IMR-90 (cell line): ENCODE results near the gene ZNF503. TPM values are rescaled to one million over a fixed set of nuclear protein-coding genes. Genes with fewer than 3 reads are reported as not detected.

Experiments used
- ATAC-seq: fragments of 200-7000 bp; cut with Tn5 transposase; 2 replicates; pipeline ENCODE4 v1.9.1; 2020; ENCODE audit warnings: low read depth, mild to moderate bottlenecking, moderate library complexity
- BruUV-seq: library from RNA; stranded (reverse); fragments of 400-500 nt; replicated peaks from 2 replicates; lab custom pipeline; 2021; lab: Mats Ljungman, UMichigan
- CTCF ChIA-PET: fragments of 300-600 bp; formaldehyde crosslinking; extraction: SDS; loops from one replicate; lab custom pipeline; 2021; ENCODE audit warnings: antibody characterized with exemption; lab: Yijun Ruan, JAX
- POLR2A ChIA-PET: fragments of 300-600 bp; sonication (Branson Sonifier 250); formaldehyde crosslinking; loops from one replicate; lab custom pipeline; 2022; ENCODE audit warnings: antibody characterized with exemption; ENCODE audit not compliant: unreplicated experiment; lab: Charles Lee
- DNase-seq: peaks from one replicate; pipeline ENCODE4 v3.0.0; 2013
- H2AFZ ChIP-seq: replicated peaks from 2 replicates; pipeline ENCODE3; 2013; ENCODE audit warnings: low read length, mild to moderate bottlenecking; ENCODE audit not compliant: poor library complexity
- H2AK5ac ChIP-seq: 2 replicates; pipeline ENCODE4 v1.6.1; 2013; ENCODE audit warnings: low read depth, low read length, inconsistent platforms
- H2AK9ac ChIP-seq: replicated peaks from 2 replicates; pipeline ENCODE3; 2013; ENCODE audit warnings: mild to moderate bottlenecking, low read depth, low read length, moderate library complexity; ENCODE audit not compliant: poor library complexity
- H2BK120ac ChIP-seq: 2 replicates; pipeline ENCODE4 v1.6.1; 2013; ENCODE audit warnings: low read depth, low read length, inconsistent platforms
- H2BK15ac ChIP-seq: 3 replicates; pipeline ENCODE4 v1.6.1; 2013; ENCODE audit warnings: low read depth, low read length, inconsistent platforms
- H2BK20ac ChIP-seq: 2 replicates; pipeline ENCODE4 v1.6.1; 2013; ENCODE audit warnings: low read depth, mild to moderate bottlenecking, inconsistent platforms, low read length, moderate library complexity
- H2BK5ac ChIP-seq: 2 replicates; pipeline ENCODE4 v1.6.1; 2013; ENCODE audit warnings: mild to moderate bottlenecking, low read depth, low read length, inconsistent platforms; ENCODE audit not compliant: poor library complexity, severe bottlenecking
- H3K14ac ChIP-seq: replicated peaks from 2 replicates; pipeline ENCODE4 v1.6.1; 2013; ENCODE audit warnings: low read depth, low read length, inconsistent platforms
- H3K18ac ChIP-seq: 2 replicates; pipeline ENCODE4 v1.6.1; 2013; ENCODE audit warnings: low read depth, low read length, control low read depth
- H3K23ac ChIP-seq: 2 replicates; pipeline ENCODE4 v1.6.1; 2013; ENCODE audit warnings: low read depth, low read length, inconsistent platforms
- H3K27ac ChIP-seq: 2 replicates; pipeline ENCODE4 v1.5.1; 2013; ENCODE audit warnings: mild to moderate bottlenecking, control low read depth, low read length; ENCODE audit not compliant: insufficient read depth
- H3K27me3 ChIP-seq: 2 replicates; pipeline ENCODE4 v1.6.1; 2013; ENCODE audit warnings: low read length; ENCODE audit not compliant: control insufficient read depth, insufficient read depth
- H3K36me3 ChIP-seq: 2 replicates; pipeline ENCODE4 v1.6.1; 2013; ENCODE audit warnings: low read length, mixed read lengths; ENCODE audit not compliant: control insufficient read depth, insufficient read depth
- H3K4ac ChIP-seq: 2 replicates; pipeline ENCODE4 v1.6.1; 2013; ENCODE audit warnings: low read depth, low read length, inconsistent platforms
- H3K4me1 ChIP-seq: 2 replicates; pipeline ENCODE4 v1.6.1; 2013; ENCODE audit warnings: low read length, mixed read lengths; ENCODE audit not compliant: control insufficient read depth, insufficient read depth
- H3K4me2 ChIP-seq: 2 replicates; pipeline ENCODE4 v1.6.1; 2013; ENCODE audit warnings: low read depth, mild to moderate bottlenecking, control low read depth, low read length, moderate library complexity
- H3K4me3 ChIP-seq: 2 replicates; pipeline ENCODE4 v1.5.1; 2013; ENCODE audit warnings: low read depth, mild to moderate bottlenecking, control low read depth, low read length, moderate library complexity; ENCODE audit not compliant: insufficient read depth
- H3K56ac ChIP-seq: 2 replicates; pipeline ENCODE4 v1.6.1; 2013; ENCODE audit warnings: low read length, inconsistent platforms; ENCODE audit not compliant: insufficient read depth; ENCODE audit errors: extremely low read depth
- H3K79me1 ChIP-seq, 2 experiments: 2 replicates each; pipeline ENCODE4 v1.6.1; 2013; ENCODE audit warnings: low read length in 2 of 2, inconsistent platforms in 1 of 2, low read depth in 1 of 2
- H3K9ac ChIP-seq: 2 replicates; pipeline ENCODE4 v1.6.1; 2013; ENCODE audit warnings: low read depth, low read length, control low read depth
- H3K9me1 ChIP-seq: 2 replicates; pipeline ENCODE4 v1.6.1; 2013; ENCODE audit warnings: low read length, inconsistent platforms; ENCODE audit not compliant: insufficient read depth
- H3K9me3 ChIP-seq: 2 replicates; pipeline ENCODE4 v1.6.1; 2013; ENCODE audit warnings: low read length; ENCODE audit not compliant: control insufficient read depth, insufficient read depth
- H4K20me1 ChIP-seq: 2 replicates; pipeline ENCODE4 v1.6.1; 2013; ENCODE audit warnings: low read length, inconsistent platforms; ENCODE audit not compliant: insufficient read depth
- H4K5ac ChIP-seq: 2 replicates; pipeline ENCODE4 v1.6.1; 2013; ENCODE audit warnings: mild to moderate bottlenecking, low read depth, low read length, control low read depth
- H4K8ac ChIP-seq, 2 experiments: 2 replicates each; pipeline ENCODE4 v1.6.1; 2013; ENCODE audit warnings: low read depth in 2 of 2, low read length in 2 of 2, control low read depth in 1 of 2, inconsistent platforms in 1 of 2
- H4K91ac ChIP-seq: 2 replicates; pipeline ENCODE4 v1.6.1; 2013; ENCODE audit warnings: low read depth, low read length, inconsistent platforms; ENCODE audit not compliant: insufficient read depth
- BHLHE40 ChIP-seq: fragments of 150-350 bp; IDR thresholded peaks from 2 replicates; pipeline ENCODE4 v1.6.1; 2016; ENCODE audit warnings: mild to moderate bottlenecking, low read depth, low read length
- CEBPB ChIP-seq: IDR thresholded peaks from 2 replicates; pipeline ENCODE4 v1.6.1; 2012; ENCODE audit warnings: low read depth, low read length, improper control_type of control experiment
- CHD1 ChIP-seq: IDR thresholded peaks from 2 replicates; pipeline ENCODE4 v1.6.1; 2012; ENCODE audit warnings: low read depth, low read length, improper control_type of control experiment
- CTCF ChIP-seq: conservative IDR thresholded peaks from 2 replicates; pipeline ENCODE4 v1.5.1; 2012; ENCODE audit warnings: mild to moderate bottlenecking, low read depth, low read length, improper control_type of control experiment
- FOS ChIP-seq: fragments of 150-350 bp; IDR thresholded peaks from 2 replicates; pipeline ENCODE4 v1.6.1; 2016; ENCODE audit warnings: low read depth, low read length
- MAFK ChIP-seq: IDR thresholded peaks from 2 replicates; pipeline ENCODE4 v1.6.1; 2012; ENCODE audit warnings: low read depth, low read length, improper control_type of control experiment
- MAZ ChIP-seq: IDR thresholded peaks from 2 replicates; pipeline ENCODE4 v1.6.1; 2012; ENCODE audit warnings: low read depth, mild to moderate bottlenecking, low read length, improper control_type of control experiment, moderate library complexity, borderline replicate concordance
- MXI1 ChIP-seq: IDR thresholded peaks from 2 replicates; pipeline ENCODE4 v1.6.1; 2012; ENCODE audit warnings: low read depth, mild to moderate bottlenecking, low read length, moderate library complexity, borderline replicate concordance
- NFE2L2 ChIP-seq: fragments of 150-350 bp; IDR thresholded peaks from 2 replicates; pipeline ENCODE4 v1.6.1; 2016; ENCODE audit warnings: low read depth, mild to moderate bottlenecking, low read length
- POLR2A ChIP-seq: IDR thresholded peaks from 2 replicates; pipeline ENCODE4 v1.6.1; 2012; ENCODE audit warnings: mild to moderate bottlenecking, low read depth, low read length
- RCOR1 ChIP-seq: IDR thresholded peaks from 2 replicates; pipeline ENCODE4 v1.6.1; 2012; ENCODE audit warnings: mild to moderate bottlenecking, low read length, improper control_type of control experiment; ENCODE audit not compliant: insufficient replicate concordance
- RFX5 ChIP-seq: IDR thresholded peaks from 2 replicates; pipeline ENCODE4 v1.8.0; 2012; ENCODE audit warnings: low read depth, mild to moderate bottlenecking, low read length, moderate library complexity
- SMC3 ChIP-seq: fragments of 150-350 bp; IDR thresholded peaks from 2 replicates; pipeline ENCODE4 v1.6.1; 2016; ENCODE audit warnings: low read depth, mild to moderate bottlenecking, antibody characterized with exemption, low read length, moderate library complexity
- USF2 ChIP-seq: fragments of 150-350 bp; IDR thresholded peaks from 2 replicates; pipeline ENCODE4 v1.6.1; 2017; ENCODE audit warnings: mild to moderate bottlenecking, antibody characterized with exemption, low read length, low read depth
- WGBS, 2 experiments: methylation state at CpG; one replicate each; pipeline versions ENCODE4 v1.1.5 to v1.1.7; 2013; ENCODE audit warnings: missing lambda C conversion rate in 2 of 2; ENCODE audit not compliant: insufficient read length in 1 of 2; ENCODE audit errors: extremely low coverage in 2 of 2; 5-methylcytosine and 5-hydroxymethylcytosine counted together
- dilution Hi-C: fragments of 300-500 bp; cut with HindIII; formaldehyde crosslinking; loops from one replicate; pipeline ENCODE4 v1.14.3; 2018; ENCODE audit warnings: low sequenced_read_pairs; ENCODE audit not compliant: unreplicated experiment
- in situ Hi-C: fragments of 300-500 bp; cut with MboI; formaldehyde crosslinking; loops from 3 replicates; pipeline ENCODE4 v1.14.3; 2019; ENCODE audit warnings: low sequenced_read_pairs, inconsistent platforms, mixed read lengths
- intact Hi-C: fragments of 100-400 bp; cut with micrococcal nuclease; formaldehyde crosslinking; loops from 2 replicates; pipeline ENCODE4 v1.10.0; 2022
- polyA plus RNA-seq, 3 experiments: library from polyadenylated mRNA; depleted of rRNA; stranded (reverse); fragments of >200 nt; gene quantifications; 2 replicates each; pipeline ENCODE4 v1.2.3, GENCODE V29; 2012; ENCODE audit warnings: low replicate concordance in 1 of 3
- total RNA-seq: library from RNA; depleted of rRNA; stranded (reverse); fragments of >200 nt; gene quantifications from 2 replicates; pipeline ENCODE4 v1.2.3, GENCODE V29; 2012
- TF ChIP-seq, protein P1 (sequence below): fragments of 150-350 bp; IDR thresholded peaks from 2 replicates; pipeline ENCODE4 v1.6.1; 2016; ENCODE audit warnings: low read depth, mild to moderate bottlenecking, low read length, moderate library complexity, borderline replicate concordance

Gene ZNF503
- total and polyA plus RNA-seq, 2 of the 4 experiments (the other 2 are of a cell fraction): 0.36 to 5.8 TPM

GRCh38 chr10:75358835-75359421 lies 42.6 kb downstream of the ZNF503 start:
- H3K23ac ChIP-seq: peak overlapping the region; percentile 5; the same call in 1 of the 2 replicates
- H4K5ac ChIP-seq: peak overlapping the region; percentile 10; the same call in 1 of the 2 replicates
- ChIA-PET CTCF (interaction anchor here (2.0 kb wide), 1 partner anchor 36 kb away, joined by 5 read pairs; no protein-coding TSS in a partner anchor), POLR2A (no interaction called here)
- H3K9me3 ChIP-seq: peaks cover 3% of the 10 kb centered on the region
- H4K91ac ChIP-seq: peak overlapping the region; percentile 81
- H2BK20ac ChIP-seq: peak overlapping the region; percentile 87
- peak overlapping the region; percentile 12; the same call in 1 of the 2 replicates for H3K18ac ChIP-seq
- 92% methylated on average over 2 of the region's 6 CpGs; no CpG with 5 or more reads in 1 of the 2 experiments for WGBS, 2 experiments
- H3K79me1 ChIP-seq: no peaks in the 10 kb centered on the region
- H3K9me1 ChIP-seq: peaks cover 14% of the 10 kb centered on the region
- no TSS peak for BruUV-seq
- in situ Hi-C loops: no loop called here
- peak overlapping the region; percentile 89 for H3K4ac ChIP-seq
- intact Hi-C loops: no loop called here
- peak overlapping the region; percentile 69 for H2AFZ ChIP-seq
- no peaks in the 10 kb centered on the region for H3K27me3 ChIP-seq
- H4K8ac ChIP-seq: peak overlapping the region; percentile 19 to 56
- peak overlapping the region; percentile 53; the same call in 1 of the 2 replicates for H3K56ac ChIP-seq
- peak overlapping the region; percentile 17 for H2BK5ac ChIP-seq
- H4K20me1 ChIP-seq: no peaks in the 10 kb centered on the region
- DNase-seq: peak; percentile 82
- no peak overlapping the region for H3K4me2 ChIP-seq
- H3K4me1 ChIP-seq: peaks cover 13% of the 10 kb centered on the region
- peak overlapping the region; percentile 85 for H2BK120ac ChIP-seq
- no peak overlapping the region for H3K4me3 ChIP-seq
- ATAC-seq: peak; percentile 96
- dilution Hi-C loops: no loop called here
- peak overlapping the region; percentile 67 for H3K14ac ChIP-seq
- peak overlapping the region; percentile 61; the same call in 2 of the 3 replicates for H2BK15ac ChIP-seq
- peak overlapping the region; percentile 53; the same call in 1 of the 2 replicates for H3K27ac ChIP-seq
- H2AK5ac ChIP-seq: peak overlapping the region; percentile 74
- H2AK9ac ChIP-seq: peak overlapping the region; percentile 29
- TF ChIP-seq CEBPB: peak; percentile 74
- no peak for TF ChIP-seq CTCF
- TF ChIP-seq MAZ: no peak
- no peak for TF ChIP-seq SMC3
- TF ChIP-seq RCOR1: no peak
- no peak for TF ChIP-seq POLR2A
- TF ChIP-seq FOS: peak; percentile 30; the same call in 1 of the 2 replicates
- no peak for TF ChIP-seq CHD1
- no peak for TF ChIP-seq BHLHE40
- TF ChIP-seq MXI1: no peak
- no peak for TF ChIP-seq RFX5
- no peak for TF ChIP-seq NFE2L2
- TF ChIP-seq MAFK: peak; percentile 88
- TF ChIP-seq USF2: no peak
- TF ChIP-seq, protein P1, sequence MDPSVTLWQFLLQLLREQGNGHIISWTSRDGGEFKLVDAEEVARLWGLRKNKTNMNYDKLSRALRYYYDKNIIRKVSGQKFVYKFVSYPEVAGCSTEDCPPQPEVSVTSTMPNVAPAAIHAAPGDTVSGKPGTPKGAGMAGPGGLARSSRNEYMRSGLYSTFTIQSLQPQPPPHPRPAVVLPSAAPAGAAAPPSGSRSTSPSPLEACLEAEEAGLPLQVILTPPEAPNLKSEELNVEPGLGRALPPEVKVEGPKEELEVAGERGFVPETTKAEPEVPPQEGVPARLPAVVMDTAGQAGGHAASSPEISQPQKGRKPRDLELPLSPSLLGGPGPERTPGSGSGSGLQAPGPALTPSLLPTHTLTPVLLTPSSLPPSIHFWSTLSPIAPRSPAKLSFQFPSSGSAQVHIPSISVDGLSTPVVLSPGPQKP: no peak
- H3K36me3 ChIP-seq: no peaks in the 10 kb centered on the region
- H3K9ac ChIP-seq: no peak overlapping the region
